ENCODE measurements around the gene NAT10. TPM values are rescaled to one million over a fixed set of nuclear protein-coding genes. Genes with fewer than 3 reads are reported as not detected.
"Not testable (repeated sequence)": the region's sequence is repeated elsewhere in the genome, so short reads cannot be mapped to it uniquely, and the experiment has no call there.

NAT10 gene
- total RNA-seq, 1 donor from 2014 or later, result 11.3 TPM

DNA sequence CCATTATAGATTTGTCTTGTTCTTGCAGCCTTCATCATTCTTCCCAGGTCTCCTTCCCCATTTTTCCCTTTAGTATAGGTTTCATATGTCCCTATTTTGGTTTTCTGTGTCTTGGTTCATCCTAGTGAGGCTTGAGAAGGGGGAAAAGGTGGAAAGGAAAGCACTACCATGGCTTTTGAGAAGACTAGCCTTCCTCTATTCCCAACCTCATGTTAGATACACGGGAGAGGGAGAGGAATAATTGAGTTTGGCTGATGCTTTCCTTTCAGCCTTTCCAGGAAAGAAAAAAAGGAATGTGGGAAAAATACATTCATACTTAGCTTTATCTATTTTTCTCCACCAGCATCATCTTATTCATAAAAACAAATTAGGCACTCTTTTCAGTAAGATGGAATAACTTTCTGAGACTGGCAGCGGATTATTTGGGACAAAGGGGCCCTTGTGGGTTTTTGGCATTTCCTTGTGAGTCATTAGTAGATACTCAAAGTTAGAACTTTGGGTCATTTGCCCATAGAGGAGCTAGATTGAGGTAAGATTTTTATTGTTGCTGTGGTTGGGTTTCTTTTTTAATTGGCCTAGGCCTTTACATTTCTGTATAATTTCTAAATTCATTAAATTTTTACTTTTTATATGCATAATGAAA lies 30.1 kb upstream of the NAT10 start:
- Histone ChIP-seq H3K36me3 (peaks cover 50 to 53% of the 10 kb centered on the region in 2 donors), H3K27ac (peak overlapping the region; percentile 2 to 49), H3K9me3 (no peaks in the 10 kb centered on the region), H3K27me3 (no peaks in the 10 kb centered on the region), H3K4me3 (no peak overlapping the region), H3K4me1 (peaks cover 0 to 5% of the 10 kb centered on the region in 2 donors)
- intact Hi-C loops (cut with DNase I), result no loop called here
- TF ChIP-seq, protein P1, sequence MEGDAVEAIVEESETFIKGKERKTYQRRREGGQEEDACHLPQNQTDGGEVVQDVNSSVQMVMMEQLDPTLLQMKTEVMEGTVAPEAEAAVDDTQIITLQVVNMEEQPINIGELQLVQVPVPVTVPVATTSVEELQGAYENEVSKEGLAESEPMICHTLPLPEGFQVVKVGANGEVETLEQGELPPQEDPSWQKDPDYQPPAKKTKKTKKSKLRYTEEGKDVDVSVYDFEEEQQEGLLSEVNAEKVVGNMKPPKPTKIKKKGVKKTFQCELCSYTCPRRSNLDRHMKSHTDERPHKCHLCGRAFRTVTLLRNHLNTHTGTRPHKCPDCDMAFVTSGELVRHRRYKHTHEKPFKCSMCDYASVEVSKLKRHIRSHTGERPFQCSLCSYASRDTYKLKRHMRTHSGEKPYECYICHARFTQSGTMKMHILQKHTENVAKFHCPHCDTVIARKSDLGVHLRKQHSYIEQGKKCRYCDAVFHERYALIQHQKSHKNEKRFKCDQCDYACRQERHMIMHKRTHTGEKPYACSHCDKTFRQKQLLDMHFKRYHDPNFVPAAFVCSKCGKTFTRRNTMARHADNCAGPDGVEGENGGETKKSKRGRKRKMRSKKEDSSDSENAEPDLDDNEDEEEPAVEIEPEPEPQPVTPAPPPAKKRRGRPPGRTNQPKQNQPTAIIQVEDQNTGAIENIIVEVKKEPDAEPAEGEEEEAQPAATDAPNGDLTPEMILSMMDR (IDR thresholded peaks at IDR 0.05), result no peak
- no peak for DNase-seq (ENCODE audit: low spot score in 2 of 2)

DNA sequence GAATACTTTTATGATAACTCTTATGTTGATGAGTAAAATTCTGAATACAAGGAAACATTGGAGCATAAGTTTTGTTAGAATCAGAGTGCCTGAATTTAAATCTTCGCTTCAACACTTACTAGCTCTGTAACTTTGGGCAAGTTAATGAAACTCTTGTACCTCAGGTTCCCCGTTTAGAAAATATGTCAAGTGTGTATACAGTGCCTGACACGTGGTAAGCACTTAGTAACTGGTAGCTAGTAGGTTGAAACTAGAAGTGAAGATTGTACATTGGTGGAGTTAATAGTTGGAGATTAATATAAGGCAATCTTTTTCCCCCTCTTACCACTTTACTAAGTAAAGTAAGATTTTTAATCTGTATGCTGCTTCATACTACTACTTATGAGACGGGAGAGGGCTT lies 24.8 kb upstream of the NAT10 start:
- Histone ChIP-seq H3K9me3 (no peaks in the 10 kb centered on the region), H3K27me3 (no peaks in the 10 kb centered on the region), H3K36me3 (peaks cover 70 to 82% of the 10 kb centered on the region in 2 donors), H3K4me3 (no peak overlapping the region), H3K4me1 (no peaks in the 10 kb centered on the region), H3K27ac (no peak overlapping the region)
- intact Hi-C loops (cut with DNase I), result no loop called here
- TF ChIP-seq, protein P1 (IDR thresholded peaks at IDR 0.05), result no peak
- DNase-seq (ENCODE audit: low spot score in 2 of 2), result no peak

DNA sequence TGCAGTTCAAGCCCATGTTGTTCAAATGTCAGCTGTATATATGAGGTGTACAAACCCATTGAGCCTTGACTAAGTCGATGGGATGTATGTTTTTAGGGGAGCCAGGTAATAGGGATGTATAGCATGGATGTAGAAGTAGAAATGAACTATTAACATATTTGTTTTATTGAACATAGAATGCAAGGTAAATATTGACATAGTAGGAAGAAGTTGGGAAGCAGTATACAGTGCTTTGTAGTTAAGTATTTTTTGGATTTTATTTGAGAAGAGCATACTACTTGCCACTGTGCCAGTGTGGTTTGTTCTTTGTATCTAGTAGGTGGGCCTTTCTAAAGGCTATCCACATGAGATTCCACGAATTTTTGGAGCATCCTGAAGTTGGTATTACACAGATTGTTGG lies 20.8 kb upstream of the NAT10 start:
- intact Hi-C loops (cut with DNase I), result no loop called here
- H3K27ac ChIP-seq, result no peak overlapping the region
- no peak for DNase-seq (ENCODE audit: low spot score in 2 of 2)
- no peak overlapping the region for H3K4me3 ChIP-seq
- no peaks in the 10 kb centered on the region for H3K4me1 ChIP-seq
- no peaks in the 10 kb centered on the region for H3K27me3 ChIP-seq
- peaks cover 68 to 97% of the 10 kb centered on the region in 2 donors for H3K36me3 ChIP-seq
- H3K9me3 ChIP-seq, result no peaks in the 10 kb centered on the region
- TF ChIP-seq, protein P1 (IDR thresholded peaks at IDR 0.05), result no peak

DNA sequence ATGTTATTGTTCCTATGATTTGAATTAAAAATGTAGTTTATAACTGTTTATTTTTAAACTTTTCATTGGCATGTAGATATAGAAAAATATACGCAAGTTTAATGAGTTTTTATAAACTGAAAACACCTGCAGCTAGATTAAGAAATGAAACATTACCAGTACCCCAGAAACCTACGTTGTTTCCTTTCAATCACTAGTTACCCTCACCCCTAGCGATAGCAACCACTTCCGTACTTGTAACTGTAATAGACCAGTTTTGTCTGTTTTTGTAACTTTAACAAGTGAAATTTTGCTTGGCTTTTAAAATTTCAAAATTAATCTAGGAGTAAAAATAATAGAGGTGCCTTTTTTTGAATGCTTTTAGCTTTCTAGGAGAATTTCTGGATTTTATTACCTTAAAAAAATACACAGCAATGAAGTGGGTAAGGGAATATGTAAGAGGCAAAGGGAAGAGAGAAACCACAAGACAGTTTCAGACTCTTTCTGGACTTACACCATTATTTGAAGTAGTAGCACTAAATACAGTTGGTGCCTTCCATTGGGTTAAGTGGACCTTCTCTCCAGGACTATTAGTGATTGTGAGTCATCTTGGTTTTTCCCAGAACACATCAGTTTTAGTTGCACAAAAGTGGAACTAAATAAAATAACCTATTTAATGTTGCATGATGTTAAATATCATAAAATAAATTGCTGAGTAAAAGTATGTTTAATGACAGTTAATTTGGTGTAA lies 18.7 kb upstream of the NAT10 start:
- H3K36me3 ChIP-seq, result peaks cover 81 to 97% of the 10 kb centered on the region in 2 donors
- H3K4me3 ChIP-seq, result no peak overlapping the region
- no peak overlapping the region for H3K27ac ChIP-seq
- H3K4me1 ChIP-seq, result no peaks in the 10 kb centered on the region
- H3K27me3 ChIP-seq, result no peaks in the 10 kb centered on the region
- TF ChIP-seq, protein P1 (IDR thresholded peaks at IDR 0.05), result no peak
- H3K9me3 ChIP-seq, result no peaks in the 10 kb centered on the region
- no peak for DNase-seq (ENCODE audit: low spot score in 2 of 2)
- intact Hi-C loops (cut with DNase I), result no loop called here

DNA sequence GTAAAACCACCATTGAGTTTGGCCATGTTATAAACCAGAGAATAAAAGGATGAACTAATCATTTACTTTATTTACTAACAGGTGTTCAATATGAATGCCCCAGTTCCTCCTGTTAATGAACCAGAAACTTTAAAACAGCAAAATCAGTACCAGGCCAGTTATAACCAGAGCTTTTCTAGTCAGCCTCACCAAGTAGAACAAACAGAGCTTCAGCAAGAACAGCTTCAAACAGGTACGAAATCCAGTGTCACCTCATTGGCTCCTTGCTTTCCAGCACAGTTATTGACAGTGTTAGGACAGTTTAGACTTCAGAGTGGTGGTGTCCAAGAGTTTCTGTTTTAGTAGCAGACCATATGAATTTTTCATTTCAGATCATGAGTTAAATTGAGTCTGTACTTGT lies 13.6 kb upstream of the NAT10 start:
- Histone ChIP-seq H3K27me3 (no peaks in the 10 kb centered on the region), H3K27ac (no peak overlapping the region), H3K4me1 (no peaks in the 10 kb centered on the region), H3K36me3 (peaks cover 74 to 93% of the 10 kb centered on the region in 2 donors), H3K9me3 (no peaks in the 10 kb centered on the region), H3K4me3 (no peak overlapping the region)
- DNase-seq (ENCODE audit: low spot score in 2 of 2), result no peak
- intact Hi-C loops (cut with DNase I), result no loop called here
- TF ChIP-seq, protein P1 (IDR thresholded peaks at IDR 0.05), result no peak

DNA sequence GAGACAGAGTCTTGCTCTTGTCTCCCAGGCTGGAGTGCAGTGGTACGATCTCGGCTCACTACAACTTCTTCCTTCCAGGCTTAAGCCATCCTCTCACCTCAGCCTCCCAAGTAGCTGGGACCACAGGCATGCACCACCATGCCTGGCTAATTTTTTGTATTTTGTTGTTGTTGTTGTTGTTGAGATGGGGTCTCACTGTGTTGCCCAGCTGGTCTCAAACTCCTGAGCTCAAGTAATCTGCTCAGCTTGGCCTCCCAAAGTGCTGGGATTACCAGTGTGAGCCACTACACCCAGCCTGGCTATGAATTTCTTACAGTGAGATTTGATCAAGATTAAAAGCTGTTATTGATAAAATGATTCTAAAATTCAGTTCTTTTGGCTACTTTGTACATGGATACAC lies 10.5 kb upstream of the NAT10 start:
- H3K9me3 ChIP-seq; H3K4me1 ChIP-seq; H3K4me3 ChIP-seq; H3K27ac ChIP-seq; intact Hi-C loops (cut with DNase I); DNase-seq (ENCODE audit: low spot score in 2 of 2); H3K27me3 ChIP-seq: not testable (repeated sequence)
- peaks cover 88 to 94% of the 10 kb centered on the region in 2 donors for H3K36me3 ChIP-seq
